Left renal pelvis (tissue), 4 donors: ENCODE data around the gene SLC38A8. TPM values are rescaled to one million over a fixed set of nuclear protein-coding genes. Genes with fewer than 3 reads are reported as not detected.

Experiments used
- DNase-seq, 4 donors: peaks; one replicate each; pipeline ENCODE4 v3.0.0-alpha.2; 2013; ENCODE audit warnings: low read depth in 4 of 4, low spot score in 3 of 4
- polyA plus RNA-seq, 4 donors: library from polyadenylated mRNA; unstranded; fragments of 120-200 nt; gene quantifications; one replicate each; pipeline ENCODE4 v1.2.1, GENCODE V29; 2013; ENCODE audit not compliant: insufficient read length in 4 of 4

Gene SLC38A8
- polyA plus RNA-seq, 4 donors: not detected

DNA sequence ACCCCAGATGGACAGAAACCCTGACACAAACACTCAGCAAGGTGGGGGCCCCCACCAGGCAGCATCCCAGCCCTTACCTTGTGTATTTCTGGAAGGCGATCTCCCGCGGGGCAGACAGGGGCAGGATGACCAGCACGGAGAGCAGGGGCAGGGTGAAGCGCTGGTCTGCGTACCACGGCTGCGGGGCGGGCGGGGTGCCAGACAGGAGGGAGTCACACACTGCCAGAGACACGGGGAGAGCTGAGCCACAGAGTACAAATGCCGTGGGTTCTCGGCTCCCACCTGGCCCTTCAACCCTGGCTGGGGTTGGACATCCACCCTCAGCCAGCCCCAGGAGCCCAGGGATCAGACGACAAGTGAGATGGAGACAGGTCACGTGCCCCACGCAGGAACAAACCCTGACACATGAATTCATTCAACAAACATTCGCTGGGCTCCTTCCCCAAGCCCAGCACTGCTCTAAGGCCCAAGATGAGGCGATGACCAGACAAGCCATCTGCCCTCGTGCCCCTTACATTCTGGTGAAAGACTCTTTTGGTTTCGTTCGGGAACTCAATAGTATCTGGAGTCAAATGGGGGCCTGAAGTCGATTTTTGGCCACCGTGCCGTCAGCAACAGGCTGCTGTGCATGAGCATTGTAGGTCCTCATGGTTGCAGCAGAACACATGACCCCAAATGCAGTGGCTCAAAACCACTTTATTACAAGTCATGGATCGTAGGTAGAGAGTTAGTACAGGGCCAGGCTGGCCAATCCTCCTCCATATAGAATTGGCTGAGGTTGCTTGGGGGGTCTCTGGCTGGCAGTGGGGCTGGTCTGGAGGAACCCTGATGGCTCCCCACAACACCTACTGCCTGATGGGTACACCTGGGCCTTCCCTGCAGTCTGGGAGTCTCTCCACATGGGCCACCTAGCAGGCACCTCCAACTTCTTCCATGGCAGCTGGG, 9.1 kb downstream of the SLC38A8 start:
- DNase-seq: no peak

DNA sequence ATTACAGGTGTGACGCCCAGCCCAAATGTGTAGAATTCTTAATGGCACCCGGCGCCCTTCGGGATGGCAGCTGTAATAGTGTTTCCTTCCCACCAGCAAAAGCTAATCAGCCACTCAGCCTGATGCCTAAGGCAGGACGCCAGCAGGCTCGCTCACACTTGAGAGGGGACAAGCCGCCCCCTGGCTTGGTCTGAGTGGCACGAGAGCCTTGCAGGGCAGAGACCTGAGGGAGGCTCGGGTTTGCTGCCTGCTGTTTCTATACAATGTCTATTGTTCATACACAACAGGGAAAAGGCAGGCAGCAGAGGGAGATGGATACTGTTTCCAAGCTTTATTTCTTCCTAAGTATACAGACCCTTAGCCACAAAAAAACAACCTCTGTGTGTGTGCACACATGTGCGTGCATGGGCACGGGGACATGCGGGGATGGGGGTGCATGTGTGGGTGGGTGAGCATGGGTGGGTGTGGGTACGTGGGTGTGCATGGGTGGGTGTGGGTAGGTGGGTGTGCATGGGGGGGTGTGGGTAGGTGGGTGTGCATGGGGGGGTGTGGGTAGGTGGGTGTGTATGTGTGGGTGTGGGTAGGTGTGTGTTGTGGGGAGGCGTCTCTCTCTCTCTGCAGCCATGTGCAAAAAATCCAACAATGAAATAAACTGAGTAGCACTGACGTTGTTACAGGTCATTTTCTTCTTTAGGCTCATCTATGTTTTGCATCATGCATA, 10.0 kb downstream of the SLC38A8 start:
- DNase-seq: no peak

DNA sequence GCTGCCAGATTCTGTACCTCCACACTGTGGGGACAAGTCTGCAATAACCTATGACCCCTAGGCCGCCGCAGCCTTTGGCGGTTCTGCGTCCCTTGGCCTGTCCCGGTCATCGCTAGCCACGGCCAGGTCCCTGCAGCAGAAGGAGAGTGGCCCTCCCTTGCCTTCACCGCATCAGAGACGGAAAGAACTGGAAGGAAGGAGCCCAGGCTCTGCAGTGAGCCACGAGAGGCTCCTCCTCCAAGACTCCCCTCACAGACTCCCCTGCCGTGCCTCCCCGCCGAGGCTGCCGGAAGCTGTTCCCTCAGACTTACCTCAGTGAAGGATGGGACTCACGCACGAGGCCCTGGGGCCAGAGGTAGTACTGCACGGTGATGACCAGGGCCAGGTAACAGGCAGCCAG, 11.0 kb downstream of the SLC38A8 start:
- no peak for DNase-seq

DNA sequence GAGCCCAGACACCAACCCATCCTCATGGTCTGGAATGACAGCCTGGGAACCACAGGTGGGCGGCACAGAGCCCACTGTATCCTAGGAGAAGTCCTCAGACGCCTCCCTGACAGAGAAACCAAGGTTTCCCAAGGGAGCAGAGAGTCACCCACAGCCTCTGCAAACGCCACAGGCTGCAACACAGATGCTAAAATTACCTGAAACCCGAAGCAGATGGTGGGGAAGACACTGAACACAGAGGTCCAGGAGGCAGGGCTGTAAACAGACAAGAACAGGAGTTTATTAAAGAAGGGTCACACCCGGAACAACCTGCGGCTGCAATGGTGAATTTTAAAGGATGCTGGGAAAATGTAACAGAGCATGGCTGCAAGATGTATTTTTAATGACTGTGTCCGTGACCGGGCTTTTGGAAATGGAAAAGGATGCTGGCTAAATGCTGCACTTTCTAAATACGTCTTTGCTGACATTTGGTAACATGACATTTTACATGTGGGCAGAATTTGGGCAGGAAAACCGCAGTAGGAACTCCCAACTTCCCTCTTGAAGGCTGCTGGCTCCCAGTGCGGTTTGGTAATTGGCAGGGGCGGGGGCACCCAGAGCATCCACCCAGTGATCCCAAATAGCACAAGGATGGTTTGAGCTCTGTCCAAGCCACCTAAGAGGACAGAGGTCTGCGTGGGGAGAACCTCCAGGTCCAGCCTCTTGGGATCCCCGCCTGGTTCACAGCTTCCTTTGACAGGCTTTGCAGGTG, 13.1 kb downstream of the SLC38A8 start:
- no peak for DNase-seq

DNA sequence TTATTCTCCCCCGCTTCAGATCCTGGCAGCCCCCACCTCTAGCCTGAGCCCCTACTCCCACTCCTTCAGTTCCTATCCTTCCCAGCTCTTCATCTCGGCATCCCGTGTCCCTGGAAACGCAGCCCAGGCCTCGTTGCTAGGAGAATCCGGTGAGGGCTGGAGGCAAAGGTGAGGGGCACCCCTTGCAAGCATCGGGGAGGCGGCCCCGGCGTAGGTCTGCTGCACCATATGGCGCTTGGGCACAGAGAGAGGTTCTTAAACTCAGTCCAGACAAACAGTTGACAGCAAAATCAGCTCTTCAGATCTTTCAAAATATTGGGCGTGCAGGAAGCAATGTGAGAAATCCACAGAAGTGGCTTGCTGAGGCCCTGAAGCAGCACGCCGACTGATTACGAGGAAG, 15.0 kb downstream of the SLC38A8 start:
- DNase-seq: no peak

DNA sequence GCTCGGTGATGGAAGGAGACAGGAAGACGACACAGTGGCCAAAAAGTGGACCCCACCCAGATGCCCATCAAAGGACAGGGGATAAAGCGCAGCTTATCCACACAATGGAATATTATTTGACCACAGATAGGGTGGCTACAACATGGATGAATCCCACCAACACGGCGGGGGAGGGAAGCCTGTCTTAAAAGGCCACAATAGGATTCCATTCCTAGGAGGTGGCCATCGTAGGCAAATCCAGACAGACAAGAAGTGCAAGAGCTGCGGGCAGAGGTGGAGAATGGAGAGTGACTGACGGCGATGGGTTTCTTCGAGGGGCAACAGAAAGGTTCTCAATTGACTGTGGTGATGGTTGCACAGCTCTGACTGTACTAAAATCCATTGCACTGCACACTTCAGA, 16.0 kb downstream of the SLC38A8 start:
- no peak for DNase-seq

DNA sequence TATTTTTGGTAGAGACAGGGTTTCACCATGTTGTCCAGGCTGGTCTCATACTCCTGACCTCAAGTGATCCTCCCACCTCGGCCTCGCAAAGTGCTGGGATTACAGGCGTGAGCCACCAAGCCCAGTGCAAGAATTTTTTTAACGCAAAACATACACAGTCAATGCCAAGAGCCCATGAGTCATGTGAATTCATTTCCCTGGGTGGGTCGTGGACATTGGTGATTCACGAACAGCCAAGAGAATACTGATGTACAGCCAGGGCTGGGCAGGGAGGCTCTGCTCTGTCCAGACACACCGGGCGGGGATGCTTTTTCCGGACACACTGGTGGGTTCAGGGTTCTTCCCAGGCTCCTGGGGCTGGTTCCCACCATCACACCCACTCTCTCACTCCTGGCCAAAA, 17.7 kb downstream of the SLC38A8 start:
- no peak for DNase-seq

DNA sequence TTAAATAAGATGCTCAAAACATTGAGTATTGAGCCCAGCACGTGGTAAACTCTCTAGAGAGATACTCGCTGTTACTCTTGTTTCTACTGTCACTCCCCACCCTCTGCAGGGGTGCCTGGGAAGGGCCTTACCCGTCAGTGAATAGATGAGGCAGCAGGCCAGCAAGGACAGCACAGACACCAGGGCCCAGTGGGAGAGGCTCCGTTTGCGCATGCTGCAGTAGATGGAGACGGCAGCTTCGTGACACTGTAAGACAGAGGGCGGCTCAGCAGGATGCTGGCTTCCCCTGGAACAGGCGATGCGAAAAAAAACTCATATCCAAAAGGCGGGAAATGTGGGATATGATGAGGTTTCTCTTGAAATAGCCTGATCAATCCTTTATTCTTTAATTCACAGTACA, 20.0 kb downstream of the SLC38A8 start:
- no peak for DNase-seq

DNA sequence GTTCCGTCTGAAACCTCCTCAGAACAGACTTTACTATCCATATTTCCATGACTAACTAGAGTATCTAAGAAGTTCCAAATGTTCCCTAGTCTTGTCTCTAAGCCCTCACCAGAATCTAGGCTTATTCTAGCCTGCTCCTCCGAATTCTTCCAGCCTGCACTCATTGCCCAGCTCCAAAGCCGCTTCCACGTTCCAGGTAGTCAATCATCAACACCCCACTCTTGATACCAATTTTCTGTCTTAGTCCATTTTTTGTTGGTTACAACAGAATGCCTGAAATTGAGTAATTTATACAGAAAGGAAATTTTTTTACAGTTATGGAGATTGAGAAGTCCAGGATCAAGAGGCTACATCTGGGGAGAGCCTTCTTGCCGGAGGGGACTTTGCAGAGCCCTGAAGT, 21.1 kb downstream of the SLC38A8 start:
- no peak for DNase-seq

DNA sequence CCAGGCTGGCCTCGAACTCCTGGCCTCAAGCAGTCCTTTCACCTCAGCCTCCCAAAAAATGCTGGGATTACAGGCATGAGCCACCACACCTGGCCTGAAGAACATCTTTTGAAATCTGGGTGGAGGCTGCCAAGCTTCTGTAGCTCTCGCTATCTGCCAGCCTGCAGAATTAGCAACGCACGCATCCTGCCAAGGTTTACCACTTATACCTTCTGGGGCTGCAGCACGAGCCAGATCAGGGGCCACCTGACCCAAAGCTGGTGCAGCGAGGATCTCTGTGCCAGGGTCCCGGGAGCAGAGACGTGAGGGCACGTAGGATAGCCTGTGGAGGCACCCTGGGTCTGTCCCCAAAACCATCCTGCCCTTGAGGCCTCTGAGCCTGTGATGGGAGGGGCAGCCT, 22.2 kb downstream of the SLC38A8 start:
- no peak for DNase-seq

DNA sequence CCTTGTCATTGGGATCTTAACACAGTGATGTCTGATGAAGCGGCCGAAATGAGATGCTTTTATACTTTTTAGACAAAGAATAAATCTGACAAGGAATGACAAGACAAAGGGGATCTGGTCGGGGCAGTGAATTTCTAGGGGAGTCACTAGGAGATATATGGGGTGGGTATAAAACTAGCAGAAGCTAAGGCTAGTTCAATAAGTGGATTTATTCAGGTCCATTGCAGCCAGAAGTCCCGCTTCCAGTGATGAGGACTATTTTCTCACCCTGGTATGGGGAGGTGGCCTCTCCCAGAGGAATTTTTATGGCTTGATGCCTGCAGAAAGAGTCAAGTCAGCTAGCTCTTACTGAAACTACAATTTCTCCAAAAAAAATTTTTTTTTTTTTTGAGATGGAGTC, 23.9 kb downstream of the SLC38A8 start:
- no peak for DNase-seq

DNA sequence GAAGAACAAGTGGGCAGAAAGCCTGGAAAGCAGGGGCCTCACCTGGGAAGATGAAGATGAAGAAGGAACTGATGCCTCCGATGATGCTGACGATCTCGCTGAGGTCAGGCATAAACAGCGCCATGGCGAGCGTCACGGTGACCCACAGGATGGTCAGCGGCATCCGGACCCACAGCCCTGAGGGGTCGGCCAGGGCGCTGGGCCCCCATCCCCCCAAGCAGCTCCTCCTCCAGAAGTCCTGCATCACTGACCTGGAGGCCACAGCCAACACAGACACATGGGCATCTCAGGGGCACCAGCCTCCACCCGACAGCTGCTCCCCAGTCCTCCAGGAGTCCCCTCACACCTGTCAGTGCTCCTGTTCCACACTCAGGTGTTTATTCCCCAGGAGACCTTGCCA, 26.1 kb downstream of the SLC38A8 start:
- DNase-seq: no peak

DNA sequence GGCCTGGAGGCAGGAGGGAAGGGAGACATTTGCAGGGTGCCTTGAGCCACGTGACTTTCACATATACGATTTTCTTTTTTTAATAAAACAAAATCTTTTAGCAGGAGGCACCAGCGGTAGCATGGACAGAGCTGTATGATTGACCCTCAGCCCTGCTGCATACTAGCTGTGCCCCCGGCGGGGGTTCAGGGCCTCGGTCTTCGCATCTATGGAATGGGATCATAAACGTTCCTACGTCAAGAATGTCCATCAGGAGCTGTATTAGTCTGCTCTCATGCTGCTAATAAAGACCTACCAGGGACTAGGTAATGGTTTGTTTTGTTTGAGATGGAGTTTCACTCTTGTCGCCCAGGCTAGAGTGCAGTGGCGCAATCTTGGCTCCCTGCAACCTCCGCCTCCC, 27.2 kb downstream of the SLC38A8 start:
- no peak for DNase-seq

DNA sequence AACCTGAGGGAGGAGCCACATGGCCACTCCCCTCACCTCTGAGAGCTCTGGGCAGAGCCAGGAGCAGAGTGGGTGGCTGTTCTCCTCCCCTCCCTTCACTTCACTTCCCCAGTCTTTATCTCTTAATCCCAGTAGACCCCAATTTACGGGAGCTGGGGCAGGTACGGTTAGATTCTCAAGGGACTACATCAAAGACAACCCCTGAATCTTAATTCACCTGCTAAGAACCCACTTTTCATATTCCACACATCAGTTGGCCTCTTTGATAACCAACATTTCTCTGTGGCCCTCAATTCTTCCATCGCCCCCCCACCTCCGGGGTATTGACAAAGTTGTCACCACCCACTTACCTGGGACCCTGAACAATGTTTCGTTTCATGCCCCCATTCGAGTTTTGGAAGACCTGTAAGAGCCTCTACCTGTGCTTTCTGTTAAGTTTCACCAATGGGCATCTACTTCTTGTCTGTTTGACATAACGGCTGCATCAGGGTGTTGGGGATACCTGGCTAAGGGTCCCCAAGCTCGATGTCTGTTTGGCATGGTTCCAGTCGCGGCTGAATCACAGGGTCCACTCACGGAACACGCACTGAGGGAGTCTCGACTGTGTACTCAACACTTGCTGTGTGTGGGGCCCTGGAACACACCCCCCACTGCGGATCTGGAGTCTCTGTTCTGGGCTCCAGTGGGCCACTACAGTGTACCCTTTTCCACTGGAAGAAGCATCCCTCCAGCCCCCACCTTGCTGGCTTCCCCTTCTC, 27.8 kb downstream of the SLC38A8 start:
- DNase-seq: no peak

DNA sequence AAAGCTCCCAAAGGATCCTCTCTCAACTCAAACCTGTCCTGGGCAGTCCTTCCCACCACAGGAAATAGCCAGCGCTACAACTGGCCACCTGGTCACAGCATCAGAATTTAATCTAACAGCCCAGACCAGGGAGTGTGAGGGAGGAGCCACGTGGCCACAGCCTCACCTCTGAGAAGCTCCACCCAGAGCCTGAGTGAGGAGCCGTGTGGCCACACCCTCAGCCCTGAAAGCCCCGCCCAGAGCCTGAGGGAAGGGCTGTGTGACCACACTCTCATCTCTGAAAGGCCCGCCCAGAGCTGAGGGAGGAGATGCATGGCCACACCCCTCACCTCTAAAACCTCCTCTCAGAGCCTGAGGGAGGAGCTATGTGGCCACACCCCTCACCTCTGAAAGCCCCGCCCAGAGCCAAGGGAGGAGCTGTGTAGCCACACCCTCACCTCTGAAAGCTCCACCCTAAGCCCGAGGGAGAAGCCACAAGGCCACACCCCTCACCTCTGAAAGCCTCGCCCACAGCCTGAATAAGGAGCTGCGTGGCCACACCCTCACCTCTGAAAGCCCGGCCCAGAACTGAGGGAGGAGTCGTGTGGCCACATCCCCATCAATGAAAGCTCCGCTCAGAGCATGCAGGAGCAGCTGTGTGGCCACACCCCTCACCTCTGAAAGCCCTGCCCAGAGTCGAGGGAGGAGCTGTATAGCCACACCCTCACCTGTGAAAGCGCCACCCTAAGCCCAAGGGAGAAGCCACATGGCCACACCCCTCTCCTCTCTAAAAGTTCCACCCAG, 28.6 kb downstream of the SLC38A8 start:
- no peak for DNase-seq

DNA sequence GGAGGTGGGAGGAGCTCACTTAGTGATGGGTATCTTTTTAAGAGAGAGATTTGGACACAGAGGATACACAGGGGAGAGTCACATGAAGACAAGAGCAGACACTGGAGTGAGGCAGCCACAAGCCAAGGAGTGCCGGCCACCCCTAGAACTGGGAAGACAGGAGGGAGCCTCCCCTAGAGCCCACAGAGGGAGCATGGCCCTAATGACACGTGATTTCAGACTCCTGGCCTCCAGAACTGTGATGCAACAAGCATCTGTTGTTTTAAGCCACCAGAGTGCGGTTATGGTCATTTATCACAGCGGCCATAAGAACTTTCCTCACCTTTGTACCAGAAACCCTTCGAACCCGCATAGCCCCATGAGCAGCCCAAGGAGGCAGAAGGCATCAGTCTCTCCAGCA, 33.3 kb downstream of the SLC38A8 start:
- DNase-seq: no peak

DNA sequence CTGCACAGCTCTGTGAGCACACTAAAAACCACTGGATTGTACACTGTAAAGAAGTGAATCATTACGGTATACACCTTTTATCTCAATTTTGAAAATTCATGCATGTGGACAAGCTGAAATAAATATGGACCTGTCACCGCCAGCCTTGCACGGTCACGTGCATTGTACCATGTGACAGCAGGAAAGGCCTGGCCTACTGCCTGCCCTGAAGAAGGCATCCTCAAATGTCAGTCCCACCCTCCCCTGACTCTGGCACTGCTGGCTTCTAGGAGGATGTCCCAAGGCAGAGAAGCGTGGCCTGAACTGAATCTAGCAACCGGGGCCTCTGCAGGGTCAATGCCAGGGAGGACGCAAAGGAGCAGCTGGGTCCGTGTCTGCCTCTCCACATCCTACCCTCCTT, 34.6 kb downstream of the SLC38A8 start:
- no peak for DNase-seq

DNA sequence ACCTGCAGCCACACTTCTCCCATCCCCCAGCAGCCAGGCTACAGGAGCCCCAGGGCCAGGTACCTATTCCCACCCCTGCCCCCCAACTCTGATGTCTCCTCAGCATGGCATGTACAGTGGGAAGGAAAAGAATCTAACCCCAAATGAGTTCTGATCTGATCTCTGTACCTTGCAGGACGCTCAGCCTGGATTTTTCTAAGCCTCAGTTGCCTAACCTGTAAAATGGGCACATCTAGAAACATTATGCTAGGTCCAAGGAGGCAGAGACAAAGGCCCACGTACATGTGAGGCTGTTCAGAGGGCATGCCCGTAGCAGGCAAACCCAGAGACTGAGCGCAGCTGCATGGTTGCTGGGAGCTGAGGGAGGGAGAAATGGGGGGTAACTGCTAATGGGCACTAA, 35.1 kb downstream of the SLC38A8 start:
- no peak for DNase-seq

DNA sequence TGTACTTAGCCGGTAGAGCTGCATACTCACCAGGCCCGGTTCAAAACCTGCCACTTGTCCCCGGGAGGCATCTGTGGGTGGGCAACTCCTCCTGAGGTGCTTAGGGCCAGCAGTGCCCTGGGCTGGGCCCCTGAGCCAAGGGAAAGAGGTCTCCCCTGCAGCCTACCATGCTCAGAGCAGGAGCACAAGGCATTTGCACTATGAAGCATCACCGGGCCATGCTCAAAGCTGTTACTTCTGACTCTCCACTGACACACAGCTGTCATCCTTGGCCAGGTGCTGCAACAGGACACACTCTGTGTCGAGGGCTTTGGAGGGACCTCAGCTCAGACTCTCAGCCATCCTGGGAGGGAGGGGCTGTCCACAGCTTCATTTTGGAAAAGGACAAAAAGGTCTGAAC, 37.2 kb downstream of the SLC38A8 start:
- DNase-seq: no peak

DNA sequence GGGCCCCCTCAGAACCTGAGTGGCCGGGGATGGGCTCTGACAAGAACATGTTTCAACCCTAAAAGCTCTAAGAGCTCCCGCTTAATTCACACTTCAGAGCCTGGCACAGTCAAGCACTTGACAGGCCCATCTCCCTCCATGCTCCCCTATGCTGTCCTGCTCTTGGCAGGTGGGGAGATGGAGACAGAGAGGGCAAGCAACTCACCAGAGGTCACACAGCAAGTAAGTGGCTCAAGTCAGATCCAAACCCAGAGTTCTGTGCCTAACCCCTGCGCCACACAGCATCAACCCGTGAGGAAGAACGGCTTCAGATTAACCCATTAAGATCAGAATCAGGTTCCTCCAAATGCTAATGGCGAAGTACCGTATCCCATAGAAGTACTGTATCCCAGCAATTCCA, 38.2 kb downstream of the SLC38A8 start:
- DNase-seq: no peak
